HG03521 (cell line): ENCODE data around the gene LIPA.
A peak's percentile ranks its signal among the peaks of the same experiment; 100 is the strongest.
"Not testable (repeated sequence)": the region's sequence is repeated elsewhere in the genome, so short reads cannot be mapped to it uniquely, and the experiment has no call there.

Experiments used
- ATAC-seq: cut with Tn5 transposase; IDR thresholded peaks from one replicate; pipeline ENCODE4 v1.9.1; 2021; ENCODE audit warnings: mild to moderate bottlenecking, moderate library complexity; ENCODE audit not compliant: unreplicated experiment

The LIPA gene

GRCh38 chr10:89251409-89252224 lies at the start of gene LIPA:
TSS of gene LIPA (minus strand) at chr10:89251775. CDS start at chr10:89247648, 4,127 bp downstream.
- ATAC-seq, result peak; percentile 98

GRCh38 chr10:89301232-89301631 lies 49.7 kb upstream of the LIPA start:
- ATAC-seq, result no peak

GRCh38 chr10:89299031-89299430 lies 47.5 kb upstream of the LIPA start:
- no peak for ATAC-seq

- no peak for ATAC-seq
Measured at GRCh38 chr10:89297791-89298190, 46.2 kb upstream of the LIPA start.

GRCh38 chr10:89297356-89297755 lies 45.8 kb upstream of the LIPA start:
- ATAC-seq, result no peak

GRCh38 chr10:89296220-89296648 lies 44.7 kb upstream of the LIPA start:
- ATAC-seq, result no peak

- no peak for ATAC-seq
Measured at GRCh38 chr10:89295597-89295996, 44.0 kb upstream of the LIPA start.

- ATAC-seq, result no peak
Measured at GRCh38 chr10:89294721-89295239, 43.2 kb upstream of the LIPA start.

GRCh38 chr10:89285303-89285702 lies 33.7 kb upstream of the LIPA start:
- not testable (repeated sequence) for ATAC-seq

GRCh38 chr10:89284711-89285110 lies 33.1 kb upstream of the LIPA start:
- ATAC-seq, result not testable (repeated sequence)

- no peak for ATAC-seq
Measured at GRCh38 chr10:89283936-89284475, 32.4 kb upstream of the LIPA start.

GRCh38 chr10:89283025-89283935 lies 31.7 kb upstream of the LIPA start:
- no peak for ATAC-seq

GRCh38 chr10:89281606-89282395 lies 30.2 kb upstream of the LIPA start:
- no peak for ATAC-seq

- no peak for ATAC-seq
Measured at GRCh38 chr10:89280508-89280907, 28.9 kb upstream of the LIPA start.

- ATAC-seq, result no peak
Measured at GRCh38 chr10:89279421-89279869, 27.9 kb upstream of the LIPA start.

GRCh38 chr10:89278900-89279392 lies 27.4 kb upstream of the LIPA start:
- no peak for ATAC-seq

- no peak for ATAC-seq
Measured at GRCh38 chr10:89278034-89278535, 26.5 kb upstream of the LIPA start.

GRCh38 chr10:89275383-89275782 lies 23.8 kb upstream of the LIPA start:
- no peak for ATAC-seq

- no peak for ATAC-seq
Measured at GRCh38 chr10:89274928-89275327, 23.4 kb upstream of the LIPA start.

GRCh38 chr10:89273680-89274079 lies 22.1 kb upstream of the LIPA start:
- ATAC-seq, result no peak
